Uterus (tissue), 4 donors: Measurements from ENCODE around the gene IGFBP3. TPM values are rescaled to one million over a fixed set of nuclear protein-coding genes. Genes with fewer than 3 reads are reported as not detected.

ENCODE experiments used
- DNase-seq, 2 donors: peaks; one replicate each; pipeline ENCODE4 v3.0.0-alpha.2; 2019 to 2020
- H3K27ac ChIP-seq, 2 donors: fragments of 200-600 bp; sonication (generic); 1 replicate in 1 of 2; 2 replicates in 1 of 2; pipeline ENCODE4 v1.5.1; 2016 to 2018
- H3K27me3 ChIP-seq, 2 donors: fragments of 200-600 bp; sonication (generic); one replicate each; pipeline ENCODE4 v1.5.1; 2018 to 2019; ENCODE audit warnings: control low read depth in 1 of 2
- H3K36me3 ChIP-seq, 2 donors: fragments of 200-600 bp; sonication (generic); one replicate each; pipeline ENCODE4 v1.5.1; 2019; ENCODE audit warnings: control low read depth in 1 of 2
- H3K4me1 ChIP-seq, 2 donors: fragments of 200-600 bp; sonication (generic); one replicate each; pipeline ENCODE4 v1.5.1; 2018 to 2019; ENCODE audit warnings: control low read depth in 1 of 2
- H3K4me3 ChIP-seq, 2 donors: fragments of 200-600 bp; sonication (generic); 1 replicate in 1 of 2; 2 replicates in 1 of 2; pipeline ENCODE4 v1.5.1; 2018 to 2019; ENCODE audit warnings: mild to moderate bottlenecking in 1 of 2
- H3K9me3 ChIP-seq, 2 donors: fragments of 200-600 bp; sonication (generic); one replicate each; pipeline ENCODE4 v1.5.1; 2019; ENCODE audit warnings: control low read depth in 1 of 2
- CTCF ChIP-seq, 4 experiments: fragments of 200-600 bp in 2 of 4; fragments of 450-650 bp in 2 of 4; sonication (generic) in 2 of 4; IDR thresholded peaks; one replicate each; pipeline ENCODE4 v1.5.1; 2016 to 2019; ENCODE audit warnings: antibody characterized with exemption in 4 of 4, mild to moderate bottlenecking in 2 of 4, moderate library complexity in 1 of 4
- POLR2A ChIP-seq, 2 donors: fragments of 450-650 bp; IDR thresholded peaks; one replicate each; pipeline ENCODE4 v1.6.1; 2016; ENCODE audit warnings: antibody characterized with exemption in 2 of 2, mild to moderate bottlenecking in 1 of 2, moderate library complexity in 1 of 2
- intact Hi-C: fragments of 100-400 bp; cut with DNase I; formaldehyde crosslinking; loops from one replicate; pipeline ENCODE4 v1.15.1; 2023; ENCODE audit warnings: low total_unique reads
- total RNA-seq, 4 donors: library from RNA; depleted of rRNA in 3 of 4; stranded (reverse); fragments of >200 nt in 3 of 4; gene quantifications; one replicate each; pipeline versions ENCODE4 v1.1.0 to v1.2.4, GENCODE V29; 2014 to 2023
- donor health status: DM: yes; HTN: yes; CAD: no.

IGFBP3 gene
- total RNA-seq, 4 donors from 2014 or later = 202 to 345 (median 319) TPM

GRCh38 chr7:45891462-45892402 lies 29.3 kb downstream of the IGFBP3 start:
- H3K4me3 ChIP-seq = no peak overlapping the region

GRCh38 chr7:45890902-45891461 lies 30.1 kb downstream of the IGFBP3 start:
- peak; percentile 58 to 72 (median 64) for TF ChIP-seq CTCF (IDR thresholded peaks at IDR 0.05)
- no peak for TF ChIP-seq POLR2A (IDR thresholded peaks at IDR 0.05)
- H3K4me3 ChIP-seq = no peak overlapping the region
- no peaks in the 10 kb centered on the region for H3K36me3 ChIP-seq
- H3K4me1 ChIP-seq = peaks cover 0 to 12% of the 10 kb centered on the region in 2 donors
- intact Hi-C loops = no loop called here
- DNase-seq = no peak
- no peaks in the 10 kb centered on the region for H3K27me3 ChIP-seq
- no peaks in the 10 kb centered on the region for H3K9me3 ChIP-seq
- H3K27ac ChIP-seq = no peak overlapping the region

More at GRCh38 chr7:45891462-45892402, 29.3 kb downstream of the IGFBP3 start:
- intact Hi-C loops = no loop called here
- no peak for DNase-seq
- no peak overlapping the region for H3K27ac ChIP-seq
- H3K4me1 ChIP-seq = peaks cover 0 to 12% of the 10 kb centered on the region in 2 donors
- H3K27me3 ChIP-seq = no peaks in the 10 kb centered on the region
- no peak for TF ChIP-seq POLR2A (IDR thresholded peaks at IDR 0.05)
- TF ChIP-seq CTCF (IDR thresholded peaks at IDR 0.05) = no peak
- H3K9me3 ChIP-seq = no peaks in the 10 kb centered on the region
- H3K36me3 ChIP-seq = no peaks in the 10 kb centered on the region

GRCh38 chr7:45890125-45890901 lies 30.8 kb downstream of the IGFBP3 start:
- intact Hi-C loops = no loop called here

GRCh38 chr7:45889367-45890067 lies 31.6 kb downstream of the IGFBP3 start:
- Histone ChIP-seq H3K4me3 (no peak overlapping the region), H3K27ac (no peak overlapping the region), H3K4me1 (peaks cover 0 to 12% of the 10 kb centered on the region in 2 donors), H3K9me3 (no peaks in the 10 kb centered on the region), H3K36me3 (no peaks in the 10 kb centered on the region), H3K27me3 (no peaks in the 10 kb centered on the region)
- TF ChIP-seq CTCF (IDR thresholded peaks at IDR 0.05) = no peak
- no peak for TF ChIP-seq POLR2A (IDR thresholded peaks at IDR 0.05)
- DNase-seq = no peak
- intact Hi-C loops = no loop called here

More at GRCh38 chr7:45890125-45890901, 30.8 kb downstream of the IGFBP3 start:
- TF ChIP-seq POLR2A (IDR thresholded peaks at IDR 0.05) (no peak), CTCF (IDR thresholded peaks at IDR 0.05) (no peak)
- Histone ChIP-seq H3K36me3 (no peaks in the 10 kb centered on the region), H3K27me3 (no peaks in the 10 kb centered on the region), H3K27ac (no peak overlapping the region), H3K4me1 (peaks cover 0 to 12% of the 10 kb centered on the region in 2 donors), H3K9me3 (no peaks in the 10 kb centered on the region), H3K4me3 (no peak overlapping the region)
- no peak for DNase-seq
